IMR-90 (cell line): ENCODE results near the gene DUSP8. TPM values are rescaled to one million over a fixed set of nuclear protein-coding genes. Genes with fewer than 3 reads are reported as not detected.

Source experiments
- ATAC-seq: fragments of 200-7000 bp; cut with Tn5 transposase; 2 replicates; pipeline ENCODE4 v1.9.1; 2020; ENCODE audit warnings: low read depth, mild to moderate bottlenecking, moderate library complexity
- BruUV-seq: library from RNA; stranded (reverse); fragments of 400-500 nt; replicated peaks from 2 replicates; lab custom pipeline; 2021; lab: Mats Ljungman, UMichigan
- CTCF ChIA-PET: fragments of 300-600 bp; formaldehyde crosslinking; extraction: SDS; loops from one replicate; lab custom pipeline; 2021; ENCODE audit warnings: antibody characterized with exemption; lab: Yijun Ruan, JAX
- POLR2A ChIA-PET: fragments of 300-600 bp; sonication (Branson Sonifier 250); formaldehyde crosslinking; loops from one replicate; lab custom pipeline; 2022; ENCODE audit warnings: antibody characterized with exemption; ENCODE audit not compliant: unreplicated experiment; lab: Charles Lee
- DNase-seq: peaks from one replicate; pipeline ENCODE4 v3.0.0; 2013
- H2AFZ ChIP-seq: replicated peaks from 2 replicates; pipeline ENCODE3; 2013; ENCODE audit warnings: low read length, mild to moderate bottlenecking; ENCODE audit not compliant: poor library complexity
- H2AK5ac ChIP-seq: 2 replicates; pipeline ENCODE4 v1.6.1; 2013; ENCODE audit warnings: low read depth, low read length, inconsistent platforms
- H2AK9ac ChIP-seq: replicated peaks from 2 replicates; pipeline ENCODE3; 2013; ENCODE audit warnings: mild to moderate bottlenecking, low read depth, low read length, moderate library complexity; ENCODE audit not compliant: poor library complexity
- H2BK120ac ChIP-seq: 2 replicates; pipeline ENCODE4 v1.6.1; 2013; ENCODE audit warnings: low read depth, low read length, inconsistent platforms
- H2BK15ac ChIP-seq: 3 replicates; pipeline ENCODE4 v1.6.1; 2013; ENCODE audit warnings: low read depth, low read length, inconsistent platforms
- H2BK20ac ChIP-seq: 2 replicates; pipeline ENCODE4 v1.6.1; 2013; ENCODE audit warnings: low read depth, mild to moderate bottlenecking, inconsistent platforms, low read length, moderate library complexity
- H2BK5ac ChIP-seq: 2 replicates; pipeline ENCODE4 v1.6.1; 2013; ENCODE audit warnings: mild to moderate bottlenecking, low read depth, low read length, inconsistent platforms; ENCODE audit not compliant: poor library complexity, severe bottlenecking
- H3K14ac ChIP-seq: replicated peaks from 2 replicates; pipeline ENCODE4 v1.6.1; 2013; ENCODE audit warnings: low read depth, low read length, inconsistent platforms
- H3K18ac ChIP-seq: 2 replicates; pipeline ENCODE4 v1.6.1; 2013; ENCODE audit warnings: low read depth, low read length, control low read depth
- H3K23ac ChIP-seq: 2 replicates; pipeline ENCODE4 v1.6.1; 2013; ENCODE audit warnings: low read depth, low read length, inconsistent platforms
- H3K27ac ChIP-seq: 2 replicates; pipeline ENCODE4 v1.5.1; 2013; ENCODE audit warnings: mild to moderate bottlenecking, control low read depth, low read length; ENCODE audit not compliant: insufficient read depth
- H3K27me3 ChIP-seq: 2 replicates; pipeline ENCODE4 v1.6.1; 2013; ENCODE audit warnings: low read length; ENCODE audit not compliant: control insufficient read depth, insufficient read depth
- H3K36me3 ChIP-seq: 2 replicates; pipeline ENCODE4 v1.6.1; 2013; ENCODE audit warnings: low read length, mixed read lengths; ENCODE audit not compliant: control insufficient read depth, insufficient read depth
- H3K4ac ChIP-seq: 2 replicates; pipeline ENCODE4 v1.6.1; 2013; ENCODE audit warnings: low read depth, low read length, inconsistent platforms
- H3K4me1 ChIP-seq: 2 replicates; pipeline ENCODE4 v1.6.1; 2013; ENCODE audit warnings: low read length, mixed read lengths; ENCODE audit not compliant: control insufficient read depth, insufficient read depth
- H3K4me2 ChIP-seq: 2 replicates; pipeline ENCODE4 v1.6.1; 2013; ENCODE audit warnings: low read depth, mild to moderate bottlenecking, control low read depth, low read length, moderate library complexity
- H3K4me3 ChIP-seq: 2 replicates; pipeline ENCODE4 v1.5.1; 2013; ENCODE audit warnings: low read depth, mild to moderate bottlenecking, control low read depth, low read length, moderate library complexity; ENCODE audit not compliant: insufficient read depth
- H3K56ac ChIP-seq: 2 replicates; pipeline ENCODE4 v1.6.1; 2013; ENCODE audit warnings: low read length, inconsistent platforms; ENCODE audit not compliant: insufficient read depth; ENCODE audit errors: extremely low read depth
- H3K79me1 ChIP-seq, 2 experiments: 2 replicates each; pipeline ENCODE4 v1.6.1; 2013; ENCODE audit warnings: low read length in 2 of 2, inconsistent platforms in 1 of 2, low read depth in 1 of 2
- H3K9ac ChIP-seq: 2 replicates; pipeline ENCODE4 v1.6.1; 2013; ENCODE audit warnings: low read depth, low read length, control low read depth
- H3K9me1 ChIP-seq: 2 replicates; pipeline ENCODE4 v1.6.1; 2013; ENCODE audit warnings: low read length, inconsistent platforms; ENCODE audit not compliant: insufficient read depth
- H3K9me3 ChIP-seq: 2 replicates; pipeline ENCODE4 v1.6.1; 2013; ENCODE audit warnings: low read length; ENCODE audit not compliant: control insufficient read depth, insufficient read depth
- H4K20me1 ChIP-seq: 2 replicates; pipeline ENCODE4 v1.6.1; 2013; ENCODE audit warnings: low read length, inconsistent platforms; ENCODE audit not compliant: insufficient read depth
- H4K5ac ChIP-seq: 2 replicates; pipeline ENCODE4 v1.6.1; 2013; ENCODE audit warnings: mild to moderate bottlenecking, low read depth, low read length, control low read depth
- H4K8ac ChIP-seq, 2 experiments: 2 replicates each; pipeline ENCODE4 v1.6.1; 2013; ENCODE audit warnings: low read depth in 2 of 2, low read length in 2 of 2, control low read depth in 1 of 2, inconsistent platforms in 1 of 2
- H4K91ac ChIP-seq: 2 replicates; pipeline ENCODE4 v1.6.1; 2013; ENCODE audit warnings: low read depth, low read length, inconsistent platforms; ENCODE audit not compliant: insufficient read depth
- BHLHE40 ChIP-seq: fragments of 150-350 bp; IDR thresholded peaks from 2 replicates; pipeline ENCODE4 v1.6.1; 2016; ENCODE audit warnings: mild to moderate bottlenecking, low read depth, low read length
- CHD1 ChIP-seq: IDR thresholded peaks from 2 replicates; pipeline ENCODE4 v1.6.1; 2012; ENCODE audit warnings: low read depth, low read length, improper control_type of control experiment
- CTCF ChIP-seq: conservative IDR thresholded peaks from 2 replicates; pipeline ENCODE4 v1.5.1; 2012; ENCODE audit warnings: mild to moderate bottlenecking, low read depth, low read length, improper control_type of control experiment
- WGBS, 2 experiments: methylation state at CpG; one replicate each; pipeline versions ENCODE4 v1.1.5 to v1.1.7; 2013; ENCODE audit warnings: missing lambda C conversion rate in 2 of 2; ENCODE audit not compliant: insufficient read length in 1 of 2; ENCODE audit errors: extremely low coverage in 2 of 2; 5-methylcytosine and 5-hydroxymethylcytosine counted together
- dilution Hi-C: fragments of 300-500 bp; cut with HindIII; formaldehyde crosslinking; loops from one replicate; pipeline ENCODE4 v1.14.3; 2018; ENCODE audit warnings: low sequenced_read_pairs; ENCODE audit not compliant: unreplicated experiment
- in situ Hi-C: fragments of 300-500 bp; cut with MboI; formaldehyde crosslinking; loops from 3 replicates; pipeline ENCODE4 v1.14.3; 2019; ENCODE audit warnings: low sequenced_read_pairs, inconsistent platforms, mixed read lengths
- intact Hi-C: fragments of 100-400 bp; cut with micrococcal nuclease; formaldehyde crosslinking; loops from 2 replicates; pipeline ENCODE4 v1.10.0; 2022
- polyA plus RNA-seq, 3 experiments: library from polyadenylated mRNA; depleted of rRNA; stranded (reverse); fragments of >200 nt; gene quantifications; 2 replicates each; pipeline ENCODE4 v1.2.3, GENCODE V29; 2012; ENCODE audit warnings: low replicate concordance in 1 of 3
- total RNA-seq: library from RNA; depleted of rRNA; stranded (reverse); fragments of >200 nt; gene quantifications from 2 replicates; pipeline ENCODE4 v1.2.3, GENCODE V29; 2012

DUSP8 gene
- total and polyA plus RNA-seq, 2 of the 4 experiments (the other 2 are of a cell fraction) = 0.72 to 4.2 TPM

DNA sequence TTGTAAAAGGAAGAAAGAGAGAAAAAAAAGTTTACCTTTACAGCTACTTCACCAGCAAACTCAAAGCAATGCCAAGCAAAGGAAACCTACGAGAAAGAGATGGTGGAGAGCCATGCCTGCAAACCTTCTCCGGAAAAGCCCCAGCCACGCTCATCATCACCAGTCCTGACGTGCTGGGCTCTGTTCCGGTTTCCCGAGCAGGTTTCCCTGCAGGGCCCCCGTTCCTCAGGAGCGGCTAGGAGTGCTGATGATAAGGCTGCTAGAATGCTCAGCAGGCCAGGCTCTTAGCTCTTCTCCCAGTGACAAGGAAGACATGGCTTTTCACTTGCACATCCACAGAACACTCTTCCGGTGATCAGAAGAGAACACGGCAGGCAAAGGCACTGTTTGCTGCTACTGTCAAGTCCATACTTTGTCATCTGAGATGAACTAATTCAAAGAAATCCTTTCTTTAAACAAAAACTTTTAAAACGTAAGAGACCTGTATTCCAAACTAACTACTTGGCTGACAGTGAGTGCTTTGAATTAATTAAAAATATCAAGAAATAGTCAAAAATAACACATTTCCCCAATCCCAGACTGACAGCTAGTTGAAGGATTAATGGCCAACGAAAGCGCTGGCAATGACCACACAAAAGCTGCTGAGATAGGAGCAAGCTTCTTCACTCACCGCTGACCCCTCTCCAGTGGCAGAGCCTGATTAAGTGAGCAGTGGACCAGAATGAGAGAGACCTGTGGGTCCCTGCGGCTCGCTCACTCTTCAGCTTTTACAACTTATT lies 35.8 kb downstream of the DUSP8 start:
- Histone ChIP-seq H3K9me1 (peaks cover 12% of the 10 kb centered on the region), H3K9me3 (peaks cover 4% of the 10 kb centered on the region), H2BK20ac (no peak overlapping the region), H2BK120ac (no peak overlapping the region), H4K20me1 (peaks cover 56% of the 10 kb centered on the region), H2BK5ac (no peak overlapping the region), H2AFZ (no peak overlapping the region), H3K18ac (no peak overlapping the region), H3K23ac (no peak overlapping the region), H3K36me3 (peaks cover 9% of the 10 kb centered on the region), H4K8ac (no peak overlapping the region), H3K4me2 (no peak overlapping the region), H3K56ac (no peak overlapping the region), H2BK15ac (no peak overlapping the region), H4K91ac (no peak overlapping the region), H3K9ac (no peak overlapping the region), H2AK5ac (no peak overlapping the region), H3K4ac (no peak overlapping the region), H3K27me3 (peaks cover 22% of the 10 kb centered on the region), H4K5ac (no peak overlapping the region), H3K27ac (no peak overlapping the region), H3K4me3 (no peak overlapping the region), H3K79me1 (peaks cover 26 to 60% of the 10 kb centered on the region in 2 experiments), H2AK9ac (no peak overlapping the region), H3K4me1 (peaks cover 3% of the 10 kb centered on the region; the same call in 1 of the 2 replicates), H3K14ac (no peak overlapping the region)
- 86% methylated on average over 6 of the region's 16 CpGs; no CpG with 5 or more reads in 1 of the 2 experiments for WGBS, 2 experiments
- ATAC-seq = no peak
- dilution Hi-C loops (no loop called here), in situ Hi-C loops (no loop called here), intact Hi-C loops (no loop called here)
- TF ChIP-seq CTCF (no peak), CHD1 (no peak), BHLHE40 (no peak)
- ChIA-PET CTCF (no interaction called here), POLR2A (no interaction called here)
- DNase-seq = no peak
- BruUV-seq = no TSS peak
